ENCODE measurements around the gene PABPN1.

- TF ChIP-seq CTCF (IDR thresholded peaks at IDR 0.05) = no peak
- TF ChIP-seq POLR2A (IDR thresholded peaks at IDR 0.05) = peak; percentile 26
These were observed 14.7 kb upstream of the PABPN1 start, which contains the start of gene BCL2L2 for GRCh38 chr14:23306412-23307145.

All from testis (tissue), 2 donors.